Fibroblast of the aortic adventitia (primary cell): ENCODE data around the gene CLEC11A. TPM values are rescaled to one million over a fixed set of nuclear protein-coding genes. Genes with fewer than 3 reads are reported as not detected.
"Not testable (repeated sequence)": the region's sequence is repeated elsewhere in the genome, so short reads cannot be mapped to it uniquely, and the experiment has no call there.

Experiments
- DNase-seq: peaks from one replicate; pipeline ENCODE4 v3.0.0-alpha.2; 2010; ENCODE audit warnings: low read depth
- H3K4me3 ChIP-seq: 2 replicates; pipeline ENCODE4 v1.5.1; 2011; ENCODE audit warnings: low read depth, mild to moderate bottlenecking, control low read depth, low read length, moderate library complexity
- CTCF ChIP-seq: IDR thresholded peaks from 2 replicates; pipeline ENCODE4 v1.5.1; 2011; ENCODE audit warnings: mild to moderate bottlenecking, low read length, control low read depth, inconsistent platforms; ENCODE audit not compliant: insufficient read depth
- total RNA-seq: library from RNA; depleted of rRNA; stranded (reverse); fragments of >200 nt; gene quantifications from 2 replicates; pipeline ENCODE4 v1.2.3, GENCODE V29; 2012; ENCODE audit warnings: low replicate concordance

Gene CLEC11A
- total RNA-seq, 1 donor = 21.8 TPM

GRCh38 chr19:50759886-50760285, 36.7 kb downstream of the CLEC11A start:
- no peak for TF ChIP-seq CTCF
- no peak overlapping the region for H3K4me3 ChIP-seq
- DNase-seq = peak; percentile 15

GRCh38 chr19:50761501-50761900, 38.3 kb downstream of the CLEC11A start:
- not testable (repeated sequence) for DNase-seq

DNA sequence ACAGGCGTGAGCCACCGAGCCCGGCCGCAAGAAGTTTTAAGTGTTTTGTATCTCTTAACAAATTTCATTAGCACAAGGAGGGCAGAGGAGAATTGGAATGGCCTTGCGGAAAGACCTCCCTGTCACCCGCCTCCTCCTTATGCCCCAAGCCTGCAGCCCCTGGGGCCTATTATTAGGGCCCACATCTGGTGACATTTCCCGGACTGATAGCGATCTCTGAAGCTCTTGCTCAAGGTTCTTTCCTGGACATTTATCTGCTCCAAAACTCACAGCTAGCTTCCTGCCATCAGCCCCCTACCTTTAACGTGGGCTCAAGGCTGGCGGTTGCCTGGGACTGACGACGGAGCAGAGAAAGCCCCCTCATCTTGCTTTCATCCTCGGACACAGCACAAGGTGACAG, 40.4 kb downstream of the CLEC11A start:
- H3K4me3 ChIP-seq, DNase-seq: not testable (repeated sequence)

More at GRCh38 chr19:50761501-50761900, 38.3 kb downstream of the CLEC11A start:
- H3K4me3 ChIP-seq = not testable (repeated sequence)

- no peak overlapping the region for H3K4me3 ChIP-seq
- no peak for DNase-seq
- no peak for TF ChIP-seq CTCF
Measured at GRCh38 chr19:50764409-50764808, 41.2 kb downstream of the CLEC11A start.

GRCh38 chr19:50766746-50767145, 43.6 kb downstream of the CLEC11A start:
- not testable (repeated sequence) for DNase-seq

DNA sequence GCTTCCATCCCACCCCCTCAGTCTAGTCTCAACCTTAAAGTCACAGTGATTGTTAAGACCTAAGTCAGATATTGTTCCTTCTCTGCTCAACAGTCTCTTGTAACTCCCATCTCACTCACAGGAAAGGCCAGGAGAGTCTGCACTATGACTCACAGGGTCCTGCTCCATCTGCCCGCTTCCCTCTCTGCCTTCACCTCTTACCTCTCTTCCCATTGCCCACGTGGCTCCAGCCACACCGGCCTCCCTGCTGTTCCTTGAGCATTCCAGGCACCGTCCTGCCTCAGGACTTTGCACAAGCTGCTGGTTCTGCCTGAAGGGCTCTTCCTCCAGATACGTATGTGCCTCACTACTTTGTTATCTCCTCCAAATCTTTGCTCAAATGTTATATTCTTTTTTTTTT, 44.1 kb downstream of the CLEC11A start:
- H3K4me3 ChIP-seq, DNase-seq: not testable (repeated sequence)

More at GRCh38 chr19:50766746-50767145, 43.6 kb downstream of the CLEC11A start:
- H3K4me3 ChIP-seq = not testable (repeated sequence)

- no peak for DNase-seq
- H3K4me3 ChIP-seq = no peak overlapping the region
- no peak for TF ChIP-seq CTCF
Measured at GRCh38 chr19:50768277-50768676, 45.1 kb downstream of the CLEC11A start.

- not testable (repeated sequence) for DNase-seq, H3K4me3 ChIP-seq
Measured at GRCh38 chr19:50770164-50770563, 47.0 kb downstream of the CLEC11A start, which contains the start of gene GPR32. TSS of gene GPR32 (plus strand) at chr19:50770464. CDS start at chr19:50770601, 137 bp downstream.

GRCh38 chr19:50770888-50771287, 47.7 kb downstream of the CLEC11A start:
- H3K4me3 ChIP-seq = no peak overlapping the region
- no peak for TF ChIP-seq CTCF
- DNase-seq = no peak

- peak; percentile 18 for DNase-seq
- H3K4me3 ChIP-seq = no peak overlapping the region
- no peak for TF ChIP-seq CTCF
Measured at GRCh38 chr19:50772476-50772875, 49.3 kb downstream of the CLEC11A start.

DNA sequence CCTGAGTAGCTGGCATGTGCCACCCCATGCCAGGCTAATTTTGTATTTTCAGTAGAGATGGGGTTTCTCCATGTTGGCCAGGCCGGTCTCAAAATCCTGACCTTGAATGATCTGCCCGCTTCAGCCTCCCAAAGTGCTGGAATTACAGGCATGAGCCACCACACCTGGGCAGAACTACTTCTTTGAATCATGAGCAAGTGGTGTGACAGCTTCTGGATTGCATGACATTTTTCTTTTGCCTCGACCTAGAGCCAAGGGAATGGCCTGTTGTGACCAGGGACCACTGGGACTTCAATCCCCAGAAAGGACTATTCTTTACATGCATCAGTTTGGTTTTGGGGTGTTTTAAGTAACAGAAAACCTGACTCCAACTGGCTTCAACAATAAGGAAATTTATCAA, 49.7 kb downstream of the CLEC11A start:
- not testable (repeated sequence) for DNase-seq, H3K4me3 ChIP-seq

GRCh38 chr19:50773454-50773853, 50.3 kb downstream of the CLEC11A start:
- not testable (repeated sequence) for DNase-seq, H3K4me3 ChIP-seq
